Activated naive CD8-positive, alpha-beta T cell treated with anti-CD3 and anti-CD28 coated beads for 36 hours (primary cell): ENCODE measurements around the gene CD1B. TPM values are rescaled to one million over a fixed set of nuclear protein-coding genes. Genes with fewer than 3 reads are reported as not detected.

Experiments used
- DNase-seq: peaks from one replicate; pipeline ENCODE4 v3.0.0; 2021
- H3K27ac Mint-ChIP-seq: one replicate; pipeline ENCODE4 v1.8.0; 2022; ENCODE audit warnings: mild to moderate bottlenecking, moderate library complexity, mixed read lengths
- H3K27me3 Mint-ChIP-seq: one replicate; pipeline ENCODE4 v1.8.0; 2022; ENCODE audit warnings: mild to moderate bottlenecking, mixed read lengths
- H3K36me3 Mint-ChIP-seq: one replicate; pipeline ENCODE4 v1.8.0; 2021; ENCODE audit warnings: mild to moderate bottlenecking, mixed read lengths
- H3K4me1 Mint-ChIP-seq: one replicate; pipeline ENCODE4 v1.8.0; 2021; ENCODE audit warnings: mixed read lengths
- H3K4me3 Mint-ChIP-seq: one replicate; pipeline ENCODE4 v1.8.0; 2022; ENCODE audit warnings: mild to moderate bottlenecking, moderate library complexity, mixed read lengths
- H3K9me3 Mint-ChIP-seq: one replicate; pipeline ENCODE4 v1.8.0; 2022; ENCODE audit warnings: mixed read lengths
- total RNA-seq, 2 experiments: library from RNA; stranded (reverse); gene quantifications; one replicate each; pipeline ENCODE4 v1.2.3, GENCODE V29; 2021

CD1B gene
- total RNA-seq, 2 experiments from 2014 or later = not detected

DNA sequence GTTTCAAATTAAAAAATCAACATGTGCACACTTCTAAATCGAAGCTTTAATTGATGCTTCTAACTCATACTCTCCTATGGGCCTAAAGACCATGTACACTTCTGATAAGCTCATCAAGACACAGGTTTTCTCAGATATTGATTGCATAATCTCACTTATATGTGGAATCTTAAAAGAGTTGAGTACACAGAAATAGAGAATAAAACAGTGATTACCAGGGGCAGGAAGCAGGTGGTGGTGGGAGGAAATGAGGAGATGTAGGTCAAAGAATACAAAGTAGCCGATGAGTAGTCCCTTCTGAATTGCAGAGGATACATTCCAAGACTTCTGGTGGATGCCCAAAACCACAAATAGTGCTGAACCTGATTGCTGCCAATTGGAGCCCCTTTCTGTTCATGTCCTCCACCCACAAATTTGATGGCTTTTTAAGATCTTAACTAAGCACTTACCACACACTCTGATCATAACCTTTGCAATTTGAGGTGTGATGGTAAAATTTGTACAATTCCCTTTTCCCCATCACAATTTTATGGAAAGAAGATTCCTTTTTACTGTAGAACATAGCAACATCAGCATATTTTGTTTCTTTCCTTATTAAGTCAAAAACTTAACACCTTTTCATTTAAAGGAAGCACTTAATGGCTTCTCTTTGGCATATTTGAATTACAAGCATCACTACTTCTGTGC, 3.3 kb upstream of the CD1B start:
- no peak overlapping the region for H3K27ac Mint-ChIP-seq
- DNase-seq = no peak
- no peak overlapping the region for H3K4me3 Mint-ChIP-seq
- H3K27me3 Mint-ChIP-seq = peaks cover 13% of the 10 kb centered on the region
- no peaks in the 10 kb centered on the region for H3K36me3 Mint-ChIP-seq
- peaks cover 6% of the 10 kb centered on the region for H3K9me3 Mint-ChIP-seq
- peaks cover 8% of the 10 kb centered on the region for H3K4me1 Mint-ChIP-seq

- Mint-ChIP-seq H3K9me3 (peaks cover 1% of the 10 kb centered on the region), H3K4me3 (no peak overlapping the region), H3K36me3 (no peaks in the 10 kb centered on the region), H3K4me1 (peaks cover 11% of the 10 kb centered on the region), H3K27me3 (peaks cover 14% of the 10 kb centered on the region), H3K27ac (no peak overlapping the region)
- no peak for DNase-seq
Measured at GRCh38 chr1:158333405-158334155, 2.2 kb upstream of the CD1B start.

- Mint-ChIP-seq H3K27me3 (peaks cover 19% of the 10 kb centered on the region), H3K27ac (no peak overlapping the region), H3K36me3 (no peaks in the 10 kb centered on the region), H3K4me1 (peaks cover 11% of the 10 kb centered on the region), H3K4me3 (no peak overlapping the region), H3K9me3 (no peaks in the 10 kb centered on the region)
- DNase-seq = no peak
Measured at GRCh38 chr1:158331106-158331425, 265 bp downstream of the CD1B start.

GRCh38 chr1:158330391-158331105, 783 bp downstream of the CD1B start:
- H3K27ac Mint-ChIP-seq = no peak overlapping the region
- H3K4me1 Mint-ChIP-seq = peaks cover 11% of the 10 kb centered on the region
- no peaks in the 10 kb centered on the region for H3K9me3 Mint-ChIP-seq
- no peaks in the 10 kb centered on the region for H3K36me3 Mint-ChIP-seq
- no peak overlapping the region for H3K4me3 Mint-ChIP-seq
- DNase-seq = no peak
- peaks cover 19% of the 10 kb centered on the region for H3K27me3 Mint-ChIP-seq

- Mint-ChIP-seq H3K9me3 (no peaks in the 10 kb centered on the region), H3K36me3 (no peaks in the 10 kb centered on the region), H3K4me1 (peaks cover 11% of the 10 kb centered on the region), H3K27me3 (peaks cover 19% of the 10 kb centered on the region), H3K4me3 (no peak overlapping the region), H3K27ac (no peak overlapping the region)
- peak; percentile 6 for DNase-seq
Measured at GRCh38 chr1:158329733-158330132, 1.6 kb downstream of the CD1B start.

DNA sequence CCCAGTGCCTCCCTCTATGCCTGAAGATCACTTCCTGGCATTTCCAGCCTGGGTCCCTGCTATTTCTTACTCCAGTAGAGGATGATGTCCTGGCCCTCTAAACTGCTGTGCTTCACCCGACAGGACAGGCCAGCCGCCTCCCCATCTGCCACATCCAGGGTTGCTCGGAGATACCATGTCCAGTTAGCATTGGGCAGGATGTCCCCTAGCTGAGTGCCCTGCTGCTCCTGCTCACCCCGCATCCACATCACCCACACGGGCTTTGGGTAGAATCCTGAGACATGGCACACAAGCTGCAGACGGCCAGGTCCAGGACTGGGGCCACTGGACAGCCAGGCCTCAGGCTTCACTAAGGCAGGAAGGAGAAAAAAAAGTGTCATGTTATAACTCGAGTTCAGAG, 2.0 kb downstream of the CD1B start:
- H3K27me3 Mint-ChIP-seq = peaks cover 19% of the 10 kb centered on the region
- no peak overlapping the region for H3K4me3 Mint-ChIP-seq
- peaks cover 8% of the 10 kb centered on the region for H3K4me1 Mint-ChIP-seq

GRCh38 chr1:158328426-158328825, 2.9 kb downstream of the CD1B start:
- Mint-ChIP-seq H3K36me3 (no peaks in the 10 kb centered on the region), H3K9me3 (no peaks in the 10 kb centered on the region), H3K27me3 (peaks cover 18% of the 10 kb centered on the region), H3K27ac (no peak overlapping the region), H3K4me1 (peaks cover 5% of the 10 kb centered on the region), H3K4me3 (no peak overlapping the region)
- no peak for DNase-seq

More for the DNA sequence above, 2.0 kb downstream of the CD1B start:
- Mint-ChIP-seq H3K27ac (no peak overlapping the region), H3K36me3 (no peaks in the 10 kb centered on the region), H3K9me3 (no peaks in the 10 kb centered on the region)
- DNase-seq = no peak

- H3K27ac Mint-ChIP-seq = no peak overlapping the region
- DNase-seq = no peak
- H3K36me3 Mint-ChIP-seq = no peaks in the 10 kb centered on the region
- H3K4me1 Mint-ChIP-seq = peaks cover 2% of the 10 kb centered on the region
- H3K9me3 Mint-ChIP-seq = peaks cover 6% of the 10 kb centered on the region
- no peak overlapping the region for H3K4me3 Mint-ChIP-seq
- peaks cover 19% of the 10 kb centered on the region for H3K27me3 Mint-ChIP-seq
Measured at GRCh38 chr1:158327481-158327880, 3.9 kb downstream of the CD1B start.

DNA sequence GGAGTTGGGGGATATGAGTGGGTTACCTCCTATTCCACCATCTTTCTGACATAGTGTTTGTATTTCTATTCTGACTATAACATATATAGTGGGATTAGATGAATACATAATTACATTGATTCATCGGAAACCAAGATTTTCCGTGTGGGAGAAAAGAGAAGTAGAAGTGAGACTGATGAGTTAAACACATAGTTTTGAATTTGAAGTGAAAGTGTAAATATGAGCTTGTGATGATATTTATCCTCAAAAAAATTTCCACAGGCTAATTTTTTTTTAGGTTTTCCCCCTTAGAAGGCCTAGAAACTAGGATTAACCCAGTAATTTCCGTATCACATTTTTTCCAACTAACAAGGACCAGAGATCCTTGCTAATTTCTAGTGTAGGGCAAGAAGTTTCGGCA, 6.9 kb downstream of the CD1B start:
- Mint-ChIP-seq H3K27me3 (peaks cover 22% of the 10 kb centered on the region), H3K36me3 (no peaks in the 10 kb centered on the region), H3K27ac (no peak overlapping the region), H3K9me3 (peaks cover 6% of the 10 kb centered on the region), H3K4me1 (peaks cover 1% of the 10 kb centered on the region), H3K4me3 (no peak overlapping the region)
- DNase-seq = no peak

- Mint-ChIP-seq H3K27me3 (peaks cover 18% of the 10 kb centered on the region), H3K4me1 (no peaks in the 10 kb centered on the region), H3K36me3 (no peaks in the 10 kb centered on the region), H3K9me3 (peaks cover 6% of the 10 kb centered on the region), H3K4me3 (no peak overlapping the region), H3K27ac (no peak overlapping the region)
- DNase-seq = no peak
Measured at GRCh38 chr1:158323866-158324265, 7.5 kb downstream of the CD1B start.

DNA sequence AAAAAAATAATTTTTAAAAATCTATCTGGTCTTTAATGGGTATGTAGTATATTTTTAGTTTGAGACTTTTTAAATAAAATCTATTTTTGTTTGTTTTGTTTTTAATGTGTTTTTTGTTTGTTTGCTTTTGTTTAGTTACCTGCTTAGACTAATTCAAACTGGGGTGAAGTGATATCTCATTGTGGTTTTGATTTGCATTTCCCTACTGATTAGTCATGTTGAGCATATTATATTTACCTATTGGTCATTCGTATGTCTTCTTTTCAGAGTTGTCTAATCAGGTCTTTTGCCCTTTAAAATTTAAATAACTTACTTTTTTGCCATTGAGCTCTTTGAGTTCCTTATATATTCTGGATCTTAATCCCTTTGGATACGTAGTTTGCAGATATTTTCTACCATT, 20.3 kb downstream of the CD1B start:
- Mint-ChIP-seq H3K36me3 (peaks cover 2% of the 10 kb centered on the region), H3K27ac (no peak overlapping the region), H3K4me3 (no peak overlapping the region), H3K4me1 (no peaks in the 10 kb centered on the region), H3K9me3 (peaks cover 35% of the 10 kb centered on the region), H3K27me3 (no peaks in the 10 kb centered on the region)
- no peak for DNase-seq

GRCh38 chr1:158310623-158311022, 20.7 kb downstream of the CD1B start:
- Mint-ChIP-seq H3K4me1 (no peaks in the 10 kb centered on the region), H3K9me3 (peaks cover 32% of the 10 kb centered on the region), H3K27me3 (no peaks in the 10 kb centered on the region), H3K36me3 (peaks cover 2% of the 10 kb centered on the region), H3K4me3 (no peak overlapping the region), H3K27ac (no peak overlapping the region)
- no peak for DNase-seq

GRCh38 chr1:158295791-158296190, 35.5 kb downstream of the CD1B start:
- H3K27me3 Mint-ChIP-seq = peaks cover 8% of the 10 kb centered on the region
- no peak overlapping the region for H3K4me3 Mint-ChIP-seq
- H3K9me3 Mint-ChIP-seq = peaks cover 19% of the 10 kb centered on the region
- H3K27ac Mint-ChIP-seq = no peak overlapping the region
- DNase-seq = no peak
- no peaks in the 10 kb centered on the region for H3K4me1 Mint-ChIP-seq
- peaks cover 6% of the 10 kb centered on the region for H3K36me3 Mint-ChIP-seq

DNA sequence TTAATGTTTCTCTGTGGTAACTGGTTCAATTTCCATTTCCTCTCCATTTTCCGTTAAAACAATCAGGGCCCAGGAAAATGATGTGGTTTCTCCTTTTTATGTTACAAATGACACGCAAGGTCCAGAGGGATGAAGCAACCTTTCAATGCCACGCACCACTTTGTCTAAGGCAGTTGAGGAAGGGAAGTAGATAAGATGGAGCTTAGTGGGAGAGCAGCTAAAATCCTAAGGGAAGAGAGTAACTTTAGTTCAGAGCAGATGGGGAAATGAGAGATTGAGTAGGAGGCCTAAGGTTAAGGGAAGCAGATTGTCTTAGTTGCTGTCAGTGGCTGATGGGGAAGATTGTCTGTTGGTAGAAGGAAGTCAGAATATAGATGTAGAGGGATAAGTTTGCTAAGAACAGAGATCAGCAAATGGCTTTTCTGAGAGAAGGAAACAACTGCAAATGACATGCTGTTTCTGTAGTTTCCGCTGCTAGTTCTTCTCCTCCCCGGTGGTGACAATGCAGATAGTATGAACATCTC, 40.9 kb downstream of the CD1B start:
- Mint-ChIP-seq H3K36me3 (no peaks in the 10 kb centered on the region), H3K27me3 (peaks cover 19% of the 10 kb centered on the region), H3K27ac (no peak overlapping the region), H3K9me3 (no peaks in the 10 kb centered on the region), H3K4me3 (no peak overlapping the region), H3K4me1 (peaks cover 16% of the 10 kb centered on the region)
- DNase-seq = no peak

GRCh38 chr1:158289811-158290210, 41.5 kb downstream of the CD1B start, which contains the start of gene CD1C:
TSS of gene CD1C (plus strand) at chr1:158289923. CDS start at chr1:158290065, 142 bp downstream.
- Mint-ChIP-seq H3K4me1 (peaks cover 17% of the 10 kb centered on the region), H3K36me3 (no peaks in the 10 kb centered on the region), H3K27me3 (peaks cover 19% of the 10 kb centered on the region), H3K4me3 (no peak within 1 kb of the TSS), H3K9me3 (no peaks in the 10 kb centered on the region), H3K27ac (no peak within 1 kb of the TSS)
- DNase-seq = no peak
